NK-92 treated with Interleukin-12 subunit alpha and Interleukin-12 subunit beta, amount 100 ng/mL, for 24 hours (cell line): ENCODE results near the gene FHDC1.

Source experiments
- DNase-seq: peaks from one replicate; lab custom pipeline; 2025; lab: John Stamatoyannopoulos, UW

FHDC1 gene

DNA sequence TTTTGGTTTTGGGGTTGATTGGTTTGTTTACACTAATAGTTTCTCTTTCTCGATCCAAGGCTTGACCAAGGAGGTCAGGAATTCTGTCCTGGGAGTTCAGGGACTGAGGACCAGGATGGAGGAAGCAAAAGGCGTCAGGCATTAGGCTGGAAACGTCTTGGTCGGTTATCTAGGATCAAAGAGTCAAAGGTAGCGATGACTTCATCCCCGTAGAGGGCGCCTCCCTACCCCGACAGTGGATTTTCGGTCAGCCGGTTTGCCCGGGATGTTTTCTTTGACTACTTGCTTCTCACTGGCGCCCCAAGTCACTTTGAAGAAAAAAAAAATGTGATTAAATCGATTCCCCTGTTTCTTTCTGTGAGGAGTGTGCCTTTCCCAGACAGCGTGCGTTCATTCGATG lies 980 bp upstream of the FHDC1 start:
- no peak for DNase-seq

GRCh38 chr4:152936446-152937335 lies 568 bp downstream of the FHDC1 start:
- DNase-seq, result no peak

- DNase-seq, result no peak
Measured at GRCh38 chr4:152937336-152938236, 1.5 kb downstream of the FHDC1 start.

DNA sequence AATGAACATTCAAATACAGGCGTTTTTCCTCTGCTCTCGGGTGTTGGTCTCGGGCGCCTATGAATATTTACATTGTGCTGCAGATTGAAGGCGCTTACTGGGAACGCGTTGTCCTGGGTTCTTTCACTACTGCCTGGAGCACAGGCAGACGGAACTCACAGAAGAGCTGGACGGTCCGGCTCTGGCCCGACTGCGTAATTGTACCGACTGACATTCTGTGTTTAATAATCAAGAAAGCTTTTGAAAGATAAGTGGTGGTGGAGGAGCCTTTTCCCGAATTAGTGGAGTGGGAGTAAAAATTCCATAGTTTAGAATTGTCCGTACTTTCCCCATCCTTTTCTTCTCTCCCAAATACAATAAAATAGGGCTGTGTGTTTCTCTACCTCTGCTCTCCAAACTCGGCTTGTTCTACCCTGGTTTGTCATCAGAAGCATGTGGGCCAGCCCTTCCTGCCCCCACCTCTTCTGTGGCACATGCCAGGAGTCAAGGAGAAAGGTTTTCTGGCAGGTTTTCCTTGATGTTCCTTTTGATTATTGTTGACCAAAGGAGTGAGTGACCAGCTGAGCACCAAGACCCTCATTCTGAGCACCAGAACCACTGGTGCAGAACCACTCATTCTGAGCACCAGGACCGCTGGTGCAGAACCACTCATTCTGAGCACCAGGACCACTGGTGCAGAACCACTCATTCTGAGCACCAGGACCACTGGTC lies 2.3 kb downstream of the FHDC1 start:
- no peak for DNase-seq

- DNase-seq, result no peak
Measured at GRCh38 chr4:152939621-152940020, 3.5 kb downstream of the FHDC1 start.

- no peak for DNase-seq
Measured at GRCh38 chr4:152940461-152940860, 4.3 kb downstream of the FHDC1 start.

- no peak for DNase-seq
Measured at GRCh38 chr4:152941411-152941810, 5.3 kb downstream of the FHDC1 start.

- DNase-seq, result no peak
Measured at GRCh38 chr4:152942346-152942745, 6.2 kb downstream of the FHDC1 start.

GRCh38 chr4:152943672-152944071 lies 7.5 kb downstream of the FHDC1 start:
- DNase-seq, result no peak

GRCh38 chr4:152944666-152945320 lies 8.7 kb downstream of the FHDC1 start:
- no peak for DNase-seq

DNA sequence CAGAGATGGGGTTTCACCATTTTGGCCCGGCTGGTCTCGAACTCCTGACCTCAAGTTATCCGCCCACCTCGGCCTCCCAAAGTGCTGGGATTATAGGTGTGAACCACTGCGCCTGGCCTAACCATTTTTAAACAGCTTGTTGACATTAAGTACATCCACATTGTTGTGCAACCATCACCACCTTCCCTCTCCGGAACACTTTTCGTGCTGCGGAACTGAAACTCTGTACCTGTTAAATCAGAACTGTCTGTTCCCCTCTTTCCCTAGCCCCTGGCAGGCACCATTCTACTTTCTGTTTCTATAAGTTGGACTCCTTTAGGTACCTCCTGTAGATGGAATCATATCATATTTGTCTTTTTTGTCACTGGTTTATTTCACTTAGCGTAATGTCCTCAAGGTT lies 9.5 kb downstream of the FHDC1 start:
- no peak for DNase-seq

GRCh38 chr4:152946446-152946845 lies 10.3 kb downstream of the FHDC1 start:
- no peak for DNase-seq

- DNase-seq, result no peak
Measured at GRCh38 chr4:152947311-152947710, 11.2 kb downstream of the FHDC1 start.

- DNase-seq, result no peak
Measured at GRCh38 chr4:152949930-152950329, 13.8 kb downstream of the FHDC1 start.

DNA sequence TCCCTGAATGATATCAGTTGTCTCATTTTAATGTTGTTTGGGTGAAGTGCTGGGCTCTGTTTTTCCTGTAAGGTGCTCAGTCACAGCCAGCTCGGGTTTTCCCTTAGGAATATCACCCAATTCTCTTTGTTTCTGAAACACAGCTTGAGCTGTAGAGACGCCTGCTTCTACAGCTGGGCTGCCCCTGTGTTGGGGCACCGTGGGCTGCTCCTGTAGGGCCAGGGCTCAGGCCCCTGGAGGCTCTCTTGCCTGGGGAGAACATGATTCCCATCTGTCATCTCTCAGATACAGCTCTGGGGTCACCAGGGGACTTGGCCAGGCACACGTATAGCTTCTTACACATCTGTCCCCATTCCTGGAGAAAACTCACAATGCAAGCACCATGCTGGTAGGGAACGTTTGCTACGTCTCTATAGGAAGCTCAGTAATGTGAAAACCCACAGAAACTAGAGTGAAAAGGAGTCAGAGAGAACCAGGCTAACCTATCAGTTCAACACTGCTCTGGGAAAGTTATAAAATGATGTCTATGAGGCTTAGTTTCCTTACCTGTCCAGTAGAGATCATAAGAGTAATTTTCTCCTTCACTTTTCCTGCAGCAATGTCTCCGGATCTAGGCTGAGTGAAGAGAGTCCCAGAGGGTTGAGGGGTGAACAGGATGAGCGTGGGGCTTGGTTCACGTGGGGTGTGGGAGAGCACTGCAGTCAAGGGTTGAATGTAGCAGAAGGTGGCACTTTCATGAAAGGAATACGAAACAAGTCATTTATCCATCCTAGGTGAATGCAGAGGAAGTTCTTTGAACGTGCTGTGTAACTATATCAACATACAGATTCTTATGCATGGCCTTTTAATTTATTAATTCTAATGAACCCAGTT lies 14.5 kb downstream of the FHDC1 start:
- no peak for DNase-seq

DNA sequence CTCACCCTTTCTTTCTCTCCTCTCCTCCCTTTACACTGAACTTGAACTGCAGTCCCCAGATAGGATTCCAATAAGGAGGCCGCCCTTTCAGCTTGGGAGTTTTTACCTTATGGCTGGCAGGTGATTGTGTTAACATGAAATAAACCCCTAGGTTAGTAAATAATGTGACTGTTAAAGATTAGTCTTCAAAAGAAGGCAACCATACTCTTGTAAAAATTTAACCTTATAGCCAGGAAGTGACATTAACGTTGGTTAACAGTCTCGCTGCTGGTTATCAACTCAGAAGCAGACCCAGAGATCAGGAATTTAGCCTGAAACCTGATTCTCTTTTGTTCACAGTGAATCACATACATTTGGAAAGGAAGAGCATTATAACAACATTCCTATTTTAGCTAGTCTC lies 15.2 kb downstream of the FHDC1 start:
- no peak for DNase-seq

DNA sequence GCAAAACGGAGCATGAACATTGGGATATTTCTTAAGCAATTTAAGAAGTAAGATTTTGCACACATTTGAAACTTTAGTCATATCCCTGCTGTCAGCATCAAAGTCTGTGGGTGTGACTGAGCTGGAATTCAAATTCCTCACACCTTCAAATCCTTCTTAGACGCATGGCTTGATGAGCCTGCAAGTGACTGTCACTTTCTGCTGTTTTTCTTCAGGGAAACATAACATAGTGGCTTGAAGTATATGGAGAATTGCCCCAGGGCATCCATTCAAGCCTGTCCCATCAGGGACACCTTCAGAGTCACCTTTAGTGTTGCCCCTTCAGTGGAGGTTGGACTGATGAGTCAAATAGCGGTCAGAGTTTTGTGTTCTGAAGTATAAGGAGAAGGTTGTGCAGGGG lies 17.4 kb downstream of the FHDC1 start:
- no peak for DNase-seq

DNA sequence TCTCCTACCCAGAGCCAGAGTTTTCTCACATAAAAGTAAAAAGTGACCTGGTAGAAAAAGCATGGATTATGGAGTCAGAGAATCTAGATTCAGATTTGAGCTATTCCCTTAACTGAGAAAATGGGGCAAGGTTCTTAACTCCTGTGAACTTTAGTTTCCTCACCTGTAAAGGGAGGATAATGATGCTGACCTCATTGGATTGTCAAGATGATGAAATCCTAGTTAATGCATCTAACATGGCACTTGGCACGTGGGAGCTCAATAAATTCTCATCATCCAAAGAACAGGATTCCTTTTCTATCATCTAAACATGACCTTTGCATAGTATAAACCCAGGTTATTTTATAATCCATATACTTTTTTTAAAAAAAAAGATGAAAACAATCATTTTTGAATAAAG lies 18.6 kb downstream of the FHDC1 start:
- no peak for DNase-seq

- DNase-seq, result no peak
Measured at GRCh38 chr4:152956147-152956546, 20.0 kb downstream of the FHDC1 start.

GRCh38 chr4:152956650-152957436 lies 20.7 kb downstream of the FHDC1 start:
- DNase-seq, result no peak
